NT2/D1 (cell line): ENCODE results near the gene ZBTB39.

Experiments
- YY1 ChIP-seq: IDR thresholded peaks from 2 replicates; pipeline ENCODE4 v1.6.1; 2011; ENCODE audit not compliant: insufficient read length, insufficient read depth
- ZNF274 ChIP-seq: IDR thresholded peaks from 2 replicates; pipeline ENCODE4 v1.6.1; 2011; ENCODE audit warnings: mild to moderate bottlenecking, low read depth, low read length

GRCh38 chr12:56980941-56981530, 25.3 kb downstream of the ZBTB39 start:
- TF ChIP-seq YY1 (no peak), ZNF274 (no peak)
